ENCODE measurements around the gene AAR2. TPM values are rescaled to one million over a fixed set of nuclear protein-coding genes. Genes with fewer than 3 reads are reported as not detected.
A peak's percentile ranks its signal among the peaks of the same experiment; 100 is the strongest.

Gene AAR2
- total RNA-seq, 1 experiment from 2014 or later = 57.0 TPM

DNA sequence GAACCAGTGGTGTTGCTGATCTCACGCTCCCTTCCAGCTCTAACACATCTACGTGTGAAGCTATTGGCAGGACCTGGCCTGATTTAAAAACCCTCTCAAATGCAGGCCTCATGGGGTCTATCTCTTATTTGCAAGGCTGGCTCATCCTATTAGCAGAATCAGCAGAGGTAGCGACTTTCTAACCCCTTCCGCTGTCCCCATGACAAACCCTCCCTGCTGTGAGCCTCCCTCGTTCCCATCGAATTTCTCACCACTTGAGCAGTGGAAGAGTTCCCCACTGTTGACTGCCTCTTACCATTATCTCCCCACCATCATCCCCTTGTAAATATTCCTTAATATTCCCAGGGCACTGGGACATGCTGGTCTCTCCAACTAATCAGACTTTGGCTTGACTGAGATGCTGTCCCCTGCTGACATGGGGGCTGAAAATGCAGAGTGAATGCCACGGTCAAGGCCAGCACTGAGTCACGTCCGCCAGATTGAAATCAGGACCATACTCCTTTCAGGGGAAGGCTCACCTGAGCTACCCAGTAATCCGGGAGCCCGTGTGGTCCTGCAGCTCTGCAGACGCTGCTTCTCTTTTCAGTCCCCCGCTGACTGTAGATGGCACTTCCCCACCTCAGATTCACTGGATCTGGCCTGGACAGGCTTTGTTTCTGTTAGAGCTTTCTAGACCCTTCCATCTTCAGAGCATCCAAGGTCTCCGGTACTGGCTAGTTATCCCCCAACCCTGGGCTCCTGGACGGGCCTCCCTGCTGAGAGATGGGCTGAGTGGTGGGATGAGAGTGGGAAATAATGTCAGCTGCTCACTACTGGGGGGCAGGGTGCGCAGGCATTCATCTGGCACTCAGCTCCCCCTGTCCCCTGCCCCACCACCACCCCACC, 23.1 kb downstream of the AAR2 start:
- no peak for DNase-seq (ENCODE audit: low spot score)

DNA sequence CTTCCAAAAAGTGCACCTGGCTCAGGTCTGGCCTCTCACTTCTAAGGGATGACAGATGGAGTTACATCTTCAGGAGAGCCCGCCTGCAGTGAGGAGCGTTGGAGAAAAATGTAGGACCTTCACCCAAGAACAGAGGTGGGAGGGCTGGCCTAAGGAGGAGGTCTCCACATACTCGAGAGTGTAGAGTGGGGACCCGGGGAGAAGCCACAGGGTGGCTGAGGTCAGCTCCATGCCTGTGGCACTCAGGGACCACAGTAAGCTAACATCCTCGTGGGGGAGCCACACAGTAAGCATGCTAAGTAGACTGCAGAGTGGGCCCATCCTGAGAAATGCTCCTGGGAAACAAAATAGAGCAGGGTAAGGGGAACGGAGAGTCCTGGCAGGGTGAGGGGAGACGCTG, 24.0 kb downstream of the AAR2 start:
- DNase-seq (ENCODE audit: low spot score) = no peak

DNA sequence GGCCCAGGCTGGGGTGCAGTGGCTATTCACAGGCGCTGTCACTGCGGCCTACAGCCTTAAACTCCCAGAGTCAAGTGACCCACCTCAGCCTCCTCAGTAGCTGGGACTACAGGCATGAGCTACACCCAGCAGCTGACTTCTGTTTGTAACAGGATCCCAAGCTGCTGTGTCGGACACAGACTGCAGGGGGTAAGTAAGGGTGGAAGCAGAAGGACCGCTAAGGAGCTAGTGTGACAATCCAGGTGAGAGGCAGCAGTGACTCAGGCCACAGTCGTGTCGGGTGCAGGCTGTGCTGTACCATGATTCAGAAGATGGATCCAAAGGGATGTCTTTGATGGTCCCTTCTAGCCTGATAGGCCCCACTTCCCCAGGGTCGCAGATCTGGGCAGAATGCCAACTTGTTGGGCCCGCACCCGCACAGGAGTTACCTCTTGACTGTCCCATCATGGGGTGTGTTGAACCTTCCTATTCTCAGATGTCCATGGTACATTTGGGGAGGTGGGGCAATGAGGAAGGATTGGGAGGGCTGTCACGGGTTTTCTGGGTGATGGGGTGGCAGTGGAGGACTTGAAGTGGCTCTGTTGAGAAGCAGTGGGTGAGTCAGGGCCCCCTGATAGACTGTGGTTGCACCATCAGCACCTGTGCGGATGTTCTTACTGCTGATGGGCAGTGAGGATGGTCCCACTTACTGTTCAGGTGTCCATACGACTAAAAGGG, 25.3 kb downstream of the AAR2 start:
- DNase-seq (ENCODE audit: low spot score) = peak; percentile 19

DNA sequence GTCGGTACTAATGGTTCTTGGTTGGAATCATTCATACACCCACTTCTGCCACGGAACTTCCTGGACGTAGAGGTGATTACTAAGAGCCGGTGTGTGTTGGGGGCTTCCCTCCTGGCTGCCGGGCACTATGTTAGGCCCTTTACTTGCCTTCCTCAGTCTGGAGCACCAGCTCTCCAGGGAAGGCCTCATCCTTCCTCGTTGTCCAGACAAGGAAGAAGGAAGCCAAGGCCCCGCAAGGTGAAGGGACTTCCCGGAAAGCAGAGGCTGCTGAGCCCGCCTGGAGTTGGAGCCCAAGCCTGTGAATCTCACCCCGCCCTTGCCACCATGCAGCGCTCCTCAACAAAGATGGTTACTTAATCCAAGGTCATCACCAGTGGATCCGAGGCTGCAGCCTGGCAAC, 26.2 kb downstream of the AAR2 start:
- no peak for DNase-seq (ENCODE audit: low spot score)

DNA sequence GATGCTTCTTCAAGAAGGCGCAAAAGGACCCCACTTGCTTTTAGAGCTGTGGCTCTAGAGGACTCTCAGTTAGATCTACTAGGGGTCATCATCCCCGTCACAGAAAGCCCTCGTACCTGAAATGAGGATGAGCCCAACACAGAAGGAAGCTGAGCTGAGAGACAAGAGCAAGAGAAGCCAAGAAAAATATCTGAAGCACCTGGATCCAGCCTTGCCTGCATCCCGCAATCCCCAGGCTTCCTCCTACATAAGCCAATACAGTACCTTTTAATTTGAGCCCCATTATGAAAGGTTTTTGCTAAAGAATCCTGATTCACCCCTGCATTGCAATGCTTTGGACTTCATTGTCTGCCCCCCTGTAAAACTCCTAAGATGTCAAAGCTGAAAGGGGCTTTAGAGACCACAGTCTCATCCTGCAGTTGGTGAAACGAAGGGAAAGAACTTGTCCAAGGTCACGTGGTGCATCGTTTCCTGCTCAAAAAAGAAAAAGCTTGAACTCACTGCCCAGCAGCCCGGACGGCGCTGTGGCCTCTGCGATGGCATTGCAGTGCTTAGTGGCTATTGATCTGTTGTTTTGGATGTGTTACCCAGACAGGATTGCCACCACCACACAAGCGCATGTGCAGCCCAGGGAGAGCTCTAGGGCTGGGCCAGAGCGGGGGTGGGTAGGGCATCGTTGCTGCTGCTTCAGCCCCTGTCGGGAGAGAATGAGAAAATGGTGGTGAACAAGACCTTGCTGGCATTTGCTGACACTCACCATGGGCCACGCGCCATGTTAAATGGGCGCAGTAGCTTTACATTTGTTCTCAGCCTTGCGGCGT, 28.4 kb downstream of the AAR2 start:
- DNase-seq (ENCODE audit: low spot score) = no peak

DNA sequence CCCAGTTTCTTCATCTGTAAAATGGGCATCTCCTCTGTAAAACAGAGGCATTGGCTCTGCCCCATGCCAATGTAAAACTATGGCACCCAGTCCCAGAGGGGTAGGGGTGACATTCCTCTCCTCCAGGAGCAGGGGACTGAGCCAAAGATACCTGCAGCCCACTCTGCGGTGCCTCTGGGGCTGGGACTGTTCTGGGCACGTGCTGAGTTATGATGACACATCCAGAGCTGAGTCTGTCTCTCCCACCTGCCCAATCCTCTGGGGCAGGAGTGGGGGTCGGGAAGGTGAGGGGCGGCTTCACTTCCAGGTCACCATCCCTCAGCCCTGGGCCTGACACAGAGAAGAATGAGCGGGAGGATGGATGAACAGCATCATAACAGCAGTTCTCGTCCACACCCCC, 29.9 kb downstream of the AAR2 start:
- no peak for DNase-seq (ENCODE audit: low spot score)

DNA sequence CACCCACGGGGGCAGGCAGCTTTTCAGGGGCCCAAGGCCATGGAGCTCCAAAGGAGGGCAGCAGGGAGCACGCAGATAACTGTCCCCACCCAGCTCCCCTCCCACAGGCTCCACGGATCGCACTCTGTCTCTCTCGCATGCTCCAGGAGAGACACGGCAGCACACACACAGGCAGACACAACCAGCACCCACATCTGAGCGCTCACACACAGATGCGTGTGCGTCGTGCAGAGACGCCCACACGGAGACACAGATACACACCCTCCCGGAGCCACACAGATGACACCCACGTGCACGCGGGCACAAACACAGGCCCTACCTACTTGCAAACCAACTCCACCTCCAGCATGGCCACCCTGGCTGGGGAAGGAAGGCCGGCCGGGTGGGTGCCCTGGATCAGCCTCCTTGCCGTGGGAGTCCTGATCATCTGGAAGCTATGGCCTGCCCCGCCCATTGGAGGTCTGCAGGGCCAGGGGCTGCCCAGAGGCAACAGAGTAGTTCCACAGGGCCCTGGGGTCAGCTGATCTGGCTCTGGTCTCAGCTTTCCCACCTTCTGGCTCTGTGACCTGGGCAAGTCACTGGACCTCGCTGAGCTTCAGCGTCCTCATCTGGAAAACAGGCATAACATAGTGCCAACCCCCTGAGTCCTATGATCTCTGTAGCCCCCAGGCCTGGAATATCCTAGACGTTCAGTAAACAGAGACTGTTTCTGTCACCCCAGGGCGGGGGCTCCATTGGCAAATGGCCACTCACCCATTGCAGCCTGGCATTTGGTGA, 31.5 kb downstream of the AAR2 start:
- DNase-seq (ENCODE audit: low spot score) = no peak

DNA sequence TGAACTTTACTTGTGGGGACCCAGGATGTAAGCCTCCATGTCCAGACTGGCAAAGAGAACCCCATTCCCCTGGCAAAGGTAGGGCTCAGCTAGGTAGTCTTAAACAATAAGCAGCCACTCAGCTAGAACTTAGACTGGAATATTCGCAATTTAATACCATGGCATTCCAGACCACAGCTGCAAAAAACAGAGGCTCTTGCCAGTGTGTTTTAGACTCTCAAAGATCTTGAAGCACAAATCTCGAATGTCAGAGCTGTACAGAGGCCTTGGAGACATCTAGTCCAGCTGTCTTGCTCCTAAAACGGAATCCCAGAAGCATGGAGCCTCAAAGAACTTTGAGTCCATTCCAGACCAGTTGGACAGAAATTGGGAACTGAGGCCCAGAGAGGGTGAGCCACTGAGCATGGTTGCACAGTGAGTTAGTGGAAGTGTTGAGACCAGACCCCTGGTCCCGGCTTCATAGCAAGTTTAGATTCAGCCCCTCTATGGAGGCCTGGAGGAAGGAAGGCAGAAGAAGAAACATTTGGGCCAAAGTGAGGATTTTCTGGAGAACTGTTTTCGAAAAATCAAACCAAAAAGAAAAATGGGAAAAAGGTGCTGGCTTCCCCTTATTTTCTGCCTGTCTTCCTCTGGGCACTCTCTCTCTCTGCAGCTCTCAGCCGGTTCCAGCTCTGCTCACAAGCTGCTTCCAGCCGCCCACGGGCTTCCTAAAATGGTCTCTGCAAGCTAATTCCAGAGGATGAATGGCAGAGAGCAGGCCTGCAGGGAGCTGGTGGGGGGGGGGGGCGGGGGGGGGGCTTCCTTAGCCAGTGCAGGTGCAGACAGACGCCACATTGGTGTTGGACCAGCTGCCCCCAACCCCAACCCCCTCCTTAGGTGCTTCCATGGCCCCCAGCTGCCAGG, 32.4 kb downstream of the AAR2 start:
- DNase-seq (ENCODE audit: low spot score) = no peak

DNA sequence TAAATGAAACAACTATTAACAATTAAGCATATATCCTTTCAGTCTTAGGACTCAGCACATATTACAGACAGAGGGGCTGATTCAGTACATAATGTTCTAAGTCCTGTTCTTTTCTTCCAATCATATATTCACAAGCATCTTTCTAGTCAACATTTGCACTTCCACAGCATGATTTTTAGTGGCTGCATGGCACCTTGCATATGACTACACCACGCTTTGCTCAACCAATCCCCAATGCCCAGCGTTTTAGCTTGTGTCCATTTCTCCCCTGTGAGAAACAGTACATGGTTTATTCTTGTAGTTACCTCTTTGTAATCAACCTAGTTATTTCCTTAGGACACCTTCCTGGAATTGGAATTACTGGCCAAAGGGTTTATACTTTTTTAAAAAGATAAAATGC, 33.2 kb downstream of the AAR2 start:
- no peak for DNase-seq (ENCODE audit: low spot score)

DNA sequence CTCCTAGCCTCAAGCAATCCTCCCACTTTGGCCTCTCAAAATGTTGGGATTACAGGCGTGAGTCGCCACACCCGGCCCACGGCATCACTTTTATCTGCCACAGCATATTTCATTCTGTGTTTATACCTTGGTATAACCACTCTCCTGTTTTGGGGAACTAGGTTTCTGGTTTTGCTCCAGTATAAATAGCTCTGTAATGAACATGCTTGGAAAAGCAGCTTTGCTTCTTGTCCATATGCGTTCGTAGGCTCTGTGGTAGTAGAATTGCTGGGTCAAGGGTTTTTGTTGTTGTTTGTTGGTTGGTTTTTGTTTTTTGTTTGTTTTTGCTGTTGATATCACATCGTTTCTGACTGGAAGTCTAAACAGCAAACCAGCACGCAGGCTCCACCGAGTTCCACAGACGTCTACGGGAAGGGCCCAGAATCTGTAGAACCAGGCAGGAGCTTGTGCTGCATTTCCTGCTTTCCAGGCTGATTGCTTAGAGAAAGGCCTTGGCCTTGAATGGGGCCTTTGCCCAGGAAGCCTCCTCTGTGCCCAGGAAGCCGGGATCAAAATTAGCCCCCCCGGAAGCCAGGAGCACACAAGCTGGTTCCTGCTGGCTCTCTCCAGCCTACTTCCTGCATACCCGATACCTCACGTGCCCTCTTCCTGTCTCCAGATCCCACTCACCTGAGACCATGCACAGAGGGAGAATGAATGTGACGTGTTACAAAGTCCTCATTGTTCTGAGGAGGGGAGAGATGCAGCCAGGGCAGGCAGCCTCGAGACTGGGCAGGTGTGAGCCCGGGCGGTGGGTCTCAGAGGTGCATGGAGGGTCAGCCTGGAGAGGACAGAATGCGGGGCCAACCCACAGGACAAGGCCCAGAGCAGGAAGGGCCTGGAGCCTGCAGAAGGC, 34.7 kb downstream of the AAR2 start:
- no peak for DNase-seq (ENCODE audit: low spot score)

DNA sequence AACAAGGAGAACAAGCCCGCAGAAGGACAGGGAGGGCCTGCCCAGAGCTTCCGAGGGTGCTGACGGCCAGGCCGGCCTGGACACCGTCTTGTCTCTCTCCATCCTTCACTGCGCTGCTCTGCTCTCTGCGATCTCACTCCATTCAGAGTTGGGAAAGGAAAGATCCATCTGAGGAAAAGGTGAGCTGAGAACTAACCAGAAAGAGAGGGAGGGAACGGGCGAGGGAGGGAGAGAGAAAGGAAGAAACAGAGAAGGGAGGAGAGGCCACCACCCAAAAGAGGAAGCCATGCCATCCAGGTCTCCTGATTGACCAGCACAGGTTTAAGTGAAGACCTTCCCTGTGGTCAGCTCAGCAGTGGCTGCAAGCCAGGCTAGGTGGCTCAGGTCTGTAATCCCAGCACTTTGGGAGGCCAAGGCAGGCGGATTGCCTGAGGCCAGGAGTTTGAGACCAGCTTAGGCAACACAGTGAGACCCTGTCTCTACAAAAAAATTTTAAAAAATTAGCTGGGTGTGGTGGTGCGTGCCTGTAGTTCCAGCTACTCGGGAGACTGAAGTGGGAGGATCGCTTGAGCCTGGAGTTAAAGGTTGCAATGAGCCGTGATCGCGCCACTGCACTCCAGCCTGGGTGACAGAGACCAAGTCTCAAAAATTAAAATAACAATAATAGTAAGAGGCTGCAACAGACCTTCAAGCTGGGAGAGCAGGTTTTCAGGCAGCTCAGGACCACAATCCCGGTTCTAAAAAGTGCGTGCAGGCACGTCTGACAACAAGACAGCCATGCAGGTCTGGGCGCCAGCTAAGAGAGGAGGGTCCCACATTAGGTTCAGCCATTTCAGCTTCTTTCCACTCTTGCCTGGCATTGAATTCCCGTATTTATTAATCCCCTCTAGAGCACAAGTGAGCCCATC, 35.6 kb downstream of the AAR2 start:
- DNase-seq (ENCODE audit: low spot score) = no peak

DNA sequence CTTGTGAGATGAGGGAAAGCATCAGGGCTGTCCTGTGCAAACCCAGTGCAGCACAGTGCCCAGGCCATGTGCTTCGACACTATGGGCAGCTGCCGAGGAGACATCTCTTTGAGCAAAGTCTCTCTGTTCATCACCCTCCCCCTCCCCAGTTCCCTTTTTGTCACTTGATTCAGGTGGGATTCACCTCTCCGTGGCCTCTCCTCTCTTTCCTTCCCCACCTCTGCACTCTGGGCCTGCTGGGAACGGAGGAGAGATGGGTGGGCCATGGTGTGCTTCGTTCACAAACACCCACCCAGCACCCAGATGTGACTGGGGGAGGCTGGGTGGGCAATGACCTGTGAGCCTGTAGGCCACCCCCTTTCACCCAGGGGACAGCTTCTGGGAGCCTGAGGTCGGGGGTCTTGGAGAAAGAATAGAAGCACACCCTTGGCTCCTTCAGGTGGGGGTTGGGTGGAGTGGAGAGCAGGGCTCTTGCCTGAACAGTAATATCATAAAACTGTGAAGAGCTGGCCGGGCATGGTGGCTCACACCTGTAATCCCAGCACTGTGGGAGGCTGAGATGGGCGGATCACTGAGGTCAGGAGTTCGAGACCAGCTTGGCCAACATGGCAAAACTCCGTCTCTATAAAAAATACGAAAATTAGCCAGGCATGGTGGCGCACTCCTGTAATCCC, 36.4 kb downstream of the AAR2 start:
- no peak for DNase-seq (ENCODE audit: low spot score)

DNA sequence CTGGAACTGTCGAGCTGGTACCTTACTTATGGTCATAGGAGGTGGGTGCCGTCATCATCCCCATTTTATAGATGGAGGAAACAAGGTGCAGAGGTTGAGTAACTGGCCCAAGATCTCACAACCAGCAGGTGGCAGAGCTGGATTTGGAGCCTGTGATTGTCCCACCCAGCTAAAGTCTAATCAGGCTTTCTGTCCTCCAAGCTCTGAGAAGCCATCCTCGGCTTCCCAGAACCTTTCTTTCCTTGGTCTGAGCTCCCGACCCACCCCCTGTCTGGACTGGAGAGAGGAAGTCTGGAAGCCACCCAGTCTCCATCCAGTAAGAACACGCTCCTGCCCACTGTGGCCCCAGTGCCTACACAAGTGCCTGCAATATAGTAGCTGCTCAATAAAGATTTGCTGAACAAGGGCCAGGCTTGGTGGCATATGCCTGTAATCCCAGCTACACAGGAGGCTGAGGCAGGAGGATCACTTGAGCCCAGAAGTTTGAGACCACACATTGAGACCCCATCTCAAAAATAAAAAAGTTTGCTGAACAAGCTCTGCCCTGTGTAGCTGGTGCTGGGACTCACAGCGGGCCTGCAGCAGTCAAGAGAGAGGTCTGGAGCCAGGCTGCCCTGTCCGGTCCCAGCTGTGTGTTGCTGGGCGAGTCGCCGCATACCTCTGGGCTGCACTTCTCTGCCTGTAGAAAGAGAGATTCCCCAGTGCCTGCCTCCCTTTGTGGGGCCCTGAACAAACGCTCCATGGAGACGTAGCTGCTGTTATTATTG, 37.3 kb downstream of the AAR2 start:
- peak; percentile 78 for DNase-seq (ENCODE audit: low spot score)

DNA sequence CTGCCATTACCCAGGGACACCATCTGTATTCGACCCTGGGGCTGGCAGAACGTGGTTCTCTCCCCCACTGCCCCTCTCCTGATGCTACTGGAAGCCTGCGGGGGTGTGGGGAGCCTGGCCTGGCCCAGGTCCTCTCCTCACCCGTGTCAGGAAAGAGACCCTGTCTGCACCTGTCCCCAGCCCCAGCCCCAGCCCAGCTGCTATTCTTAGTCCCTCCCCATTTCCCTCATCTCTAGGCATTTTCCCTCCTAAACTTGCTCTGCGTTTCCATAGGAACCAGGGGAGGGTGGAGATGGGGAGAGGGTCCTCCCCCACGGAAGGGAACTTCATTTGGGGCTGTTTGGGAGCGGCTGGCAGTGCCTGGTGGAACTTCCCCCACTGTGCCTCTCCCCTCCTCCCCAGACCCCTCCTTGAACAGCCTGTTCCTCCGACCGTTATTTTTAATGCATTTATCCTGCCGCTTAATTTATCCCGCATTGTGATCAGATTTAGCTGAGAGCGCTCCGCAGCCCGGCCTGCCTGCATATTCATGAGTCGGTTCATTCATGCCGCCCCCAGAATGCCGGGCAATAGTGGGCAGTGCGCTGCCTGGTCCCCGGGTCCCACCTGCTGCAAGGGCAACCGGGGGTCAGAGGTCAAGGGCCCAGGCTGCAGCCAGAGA, 38.0 kb downstream of the AAR2 start:
- DNase-seq (ENCODE audit: low spot score) = no peak

DNA sequence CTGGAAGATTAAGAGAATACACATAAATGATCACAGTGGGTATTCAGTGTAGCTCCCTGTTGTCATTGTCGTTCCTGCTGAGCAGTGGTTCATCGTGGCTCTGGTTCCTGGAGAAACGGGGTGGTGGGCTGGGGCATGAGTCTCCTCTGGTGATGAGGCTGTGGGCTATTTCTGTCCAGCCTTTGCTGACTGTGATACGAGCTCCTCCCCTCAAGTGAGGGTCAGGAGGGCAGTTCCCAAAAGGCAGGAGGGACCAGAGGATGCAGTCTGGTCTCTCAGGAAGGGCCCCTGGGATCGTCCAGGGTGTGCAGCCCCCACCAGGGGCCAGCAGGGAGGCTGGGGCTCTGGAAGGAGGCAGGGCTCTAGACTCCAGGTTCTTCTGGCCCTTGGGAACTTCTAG, 38.7 kb downstream of the AAR2 start:
- no peak for DNase-seq (ENCODE audit: low spot score)

DNA sequence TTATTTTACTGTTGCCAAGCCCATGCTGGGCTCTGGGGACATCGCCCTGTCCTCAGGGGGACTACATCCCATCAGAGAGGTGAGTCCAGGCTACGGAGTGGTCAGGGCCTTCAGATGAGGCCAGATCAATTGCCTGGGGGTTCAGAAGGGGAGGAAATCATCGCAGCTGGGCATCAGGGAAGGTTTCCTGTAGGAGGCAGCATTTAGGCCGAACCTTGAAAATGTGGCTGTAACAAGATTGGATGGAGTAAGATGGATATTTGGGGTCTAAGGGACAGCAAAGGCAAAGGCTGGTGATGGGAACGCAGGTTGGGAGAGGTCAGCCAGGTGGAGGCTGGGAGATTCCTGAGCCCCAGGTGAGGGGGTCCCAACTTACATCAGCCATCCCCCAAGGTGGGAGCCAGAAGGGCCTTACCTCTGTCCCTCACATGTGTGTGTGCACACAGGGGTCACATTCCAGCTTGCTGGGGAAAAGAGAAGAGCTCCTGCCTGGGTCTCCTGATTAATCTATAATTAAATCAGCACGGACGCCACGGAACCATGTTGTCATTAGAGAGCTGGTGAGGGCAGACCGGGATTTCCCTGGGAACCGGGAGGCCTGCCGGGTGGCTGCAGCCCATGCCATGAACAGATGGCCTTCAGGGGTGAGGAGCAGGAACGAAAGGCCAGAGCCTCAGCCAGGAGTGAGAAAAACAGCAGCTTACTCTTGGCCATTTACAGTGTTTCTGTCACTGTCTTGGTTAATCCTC, 39.3 kb downstream of the AAR2 start:
- DNase-seq (ENCODE audit: low spot score) = no peak

Data from HT-29 (cell line).